NOMO-1 (cell line): ENCODE measurements around the gene ACTA2.

Experiments used
- DNase-seq, 2 experiments: peaks; one replicate each; lab custom pipeline; 2025; ENCODE audit not compliant: unreplicated experiment in 2 of 2; lab: John Stamatoyannopoulos, UW

Gene ACTA2

DNA sequence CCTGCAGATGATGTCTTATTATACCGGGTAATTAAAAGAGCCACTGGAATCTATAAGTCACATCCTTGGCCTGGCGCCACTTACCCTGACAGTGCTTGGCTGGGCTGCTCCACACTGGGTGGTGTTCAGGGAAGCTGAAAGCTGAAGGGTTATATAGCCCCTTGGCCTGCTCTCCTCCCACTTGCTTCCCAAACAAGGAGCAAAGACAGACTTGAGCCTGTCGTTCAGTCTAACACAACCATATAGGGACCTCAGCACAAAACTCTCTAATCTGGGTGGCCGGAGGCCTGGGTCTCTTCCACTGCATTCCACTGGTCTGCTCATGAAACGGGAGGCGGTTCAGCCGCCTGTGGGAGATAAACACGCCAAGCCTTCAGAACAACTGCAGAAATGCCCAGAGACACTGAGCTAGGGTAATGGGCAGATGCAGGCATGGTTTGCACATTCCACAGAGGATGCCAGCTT lies at the start of gene ACTA2:
ACTA2 (minus strand) TSS at position 127 of the 465 bp plus-strand sequence. CDS start 3,843 bp downstream, outside the sequence.
- DNase-seq = no peak

DNA sequence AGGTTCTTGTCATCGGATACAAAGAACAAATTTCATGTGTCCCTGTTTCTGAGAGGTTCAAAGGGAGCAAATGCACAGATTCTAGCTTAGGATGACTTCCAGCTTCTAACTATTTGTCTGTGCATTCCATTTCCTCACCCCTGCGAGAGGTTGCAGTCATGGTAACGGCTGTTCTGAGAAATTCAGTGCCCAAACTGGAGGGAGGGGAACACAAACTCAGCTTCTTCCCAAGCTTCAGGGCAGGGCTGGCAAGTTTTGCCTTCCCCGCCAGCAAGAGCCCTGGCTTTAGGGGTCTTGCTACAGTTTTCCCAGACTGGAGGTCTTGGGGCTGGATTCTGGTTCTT lies 49.1 kb upstream of the ACTA2 start:
- DNase-seq = no peak

DNA sequence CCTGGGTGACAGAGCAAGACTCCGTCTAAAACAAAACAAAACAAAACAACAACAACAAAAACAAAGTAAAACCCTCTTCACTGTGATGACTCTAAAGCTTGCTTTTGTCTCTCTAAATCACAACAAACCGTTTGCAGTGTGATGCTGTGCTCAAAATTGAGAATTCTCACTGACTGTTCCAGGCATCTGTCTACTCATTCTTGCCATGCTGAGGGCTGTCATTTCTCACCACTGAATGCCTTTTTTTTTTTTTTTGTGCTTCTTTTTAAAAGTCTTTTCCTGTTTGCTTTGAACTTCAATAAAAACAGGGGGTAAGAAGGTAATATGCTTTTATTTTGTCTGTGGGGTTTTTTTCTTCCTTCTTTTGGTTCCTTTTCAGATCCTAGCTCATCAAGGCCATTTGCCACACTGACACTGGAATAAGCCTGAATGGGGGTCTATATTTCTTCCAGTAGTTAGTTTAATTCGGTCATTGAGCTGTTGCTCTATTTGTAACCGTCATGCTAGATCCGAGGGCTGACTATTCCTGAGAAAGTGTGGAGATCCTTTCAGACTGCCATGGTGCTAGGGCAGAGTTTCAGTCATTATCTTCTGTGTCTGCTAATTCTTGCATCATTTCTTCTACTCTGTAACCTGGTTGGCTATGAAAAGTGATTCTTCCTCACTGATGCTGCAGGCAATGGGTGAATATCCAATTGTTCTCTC lies 48.6 kb upstream of the ACTA2 start:
- DNase-seq = no peak

DNA sequence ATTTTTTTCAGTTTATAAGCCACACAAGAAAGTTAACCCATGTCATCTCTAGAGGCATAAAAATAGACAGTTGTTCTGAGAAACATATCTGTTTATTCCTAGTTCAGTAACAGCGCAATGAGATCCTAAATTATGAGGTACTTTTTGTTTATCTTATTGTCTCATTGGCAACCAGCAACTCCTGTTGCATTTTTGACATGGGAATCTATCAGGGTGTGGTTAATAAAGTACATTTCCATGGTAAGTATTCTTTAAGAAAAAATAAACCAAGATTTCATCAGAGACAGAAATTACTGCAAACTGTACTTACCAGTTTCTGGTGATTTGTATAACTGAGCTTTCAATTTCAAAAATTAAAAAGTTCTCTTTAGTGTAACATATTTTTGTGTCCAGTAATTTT lies 47.1 kb upstream of the ACTA2 start:
- DNase-seq = no peak

DNA sequence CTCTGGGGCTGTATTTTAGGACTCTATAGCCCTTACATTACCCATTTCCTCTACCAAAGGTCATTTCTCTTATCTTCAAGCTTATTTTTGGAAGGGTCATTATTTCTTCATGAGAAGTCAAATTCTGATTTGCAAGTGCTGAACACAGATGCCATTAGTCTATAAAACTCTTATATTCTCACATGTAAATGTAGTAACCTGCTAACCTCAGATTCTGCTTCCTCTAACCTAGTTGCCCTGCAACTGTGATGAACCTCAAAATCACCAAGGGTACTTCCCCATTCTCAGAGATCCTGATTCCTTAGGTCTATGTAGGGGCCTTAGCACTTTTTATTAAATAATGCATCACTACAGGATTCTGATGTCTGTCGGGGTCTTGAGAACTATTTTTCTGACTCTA lies 44.4 kb upstream of the ACTA2 start:
- DNase-seq = peak; percentile 71 to 95

GRCh38 chr10:88995156-88995876 lies 42.7 kb upstream of the ACTA2 start:
- DNase-seq = no peak

GRCh38 chr10:88994019-88994418 lies 41.4 kb upstream of the ACTA2 start:
- no peak for DNase-seq

DNA sequence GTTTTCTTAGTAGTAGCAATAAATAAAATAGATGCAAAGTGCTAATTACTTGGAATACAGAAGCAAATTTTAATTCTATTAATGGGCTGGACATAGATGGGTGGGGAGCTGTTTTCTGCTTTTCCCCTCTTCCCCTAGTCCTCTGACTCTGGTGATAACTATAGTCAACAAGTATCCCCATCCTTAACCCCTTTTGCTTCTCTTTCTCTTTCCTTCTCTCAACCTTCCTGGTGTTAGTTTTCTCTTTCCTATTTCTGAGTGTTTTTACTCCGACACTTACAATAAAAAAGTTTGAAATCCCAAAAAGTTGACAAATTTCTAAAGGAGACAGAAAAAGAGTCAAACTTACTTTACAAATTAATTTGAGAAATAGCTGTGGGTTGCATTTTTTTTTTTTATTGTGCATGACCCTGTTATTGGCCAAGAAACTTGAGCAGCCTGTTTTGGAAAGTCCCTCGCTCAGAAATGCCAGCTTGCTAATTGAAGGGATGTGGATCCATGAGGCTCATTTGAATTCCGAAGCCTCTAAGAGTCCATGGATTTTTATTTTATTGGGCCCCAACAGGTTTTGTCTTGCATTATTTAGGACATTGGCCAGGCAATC lies 40.5 kb upstream of the ACTA2 start:
- DNase-seq = no peak

- DNase-seq = peak; percentile 38 to 58
These were observed 39.3 kb upstream of the ACTA2 start for GRCh38 chr10:88991899-88992320.

- DNase-seq = peak; percentile 58 to 76
These were observed 38.8 kb upstream of the ACTA2 start for GRCh38 chr10:88991161-88991898.

DNA sequence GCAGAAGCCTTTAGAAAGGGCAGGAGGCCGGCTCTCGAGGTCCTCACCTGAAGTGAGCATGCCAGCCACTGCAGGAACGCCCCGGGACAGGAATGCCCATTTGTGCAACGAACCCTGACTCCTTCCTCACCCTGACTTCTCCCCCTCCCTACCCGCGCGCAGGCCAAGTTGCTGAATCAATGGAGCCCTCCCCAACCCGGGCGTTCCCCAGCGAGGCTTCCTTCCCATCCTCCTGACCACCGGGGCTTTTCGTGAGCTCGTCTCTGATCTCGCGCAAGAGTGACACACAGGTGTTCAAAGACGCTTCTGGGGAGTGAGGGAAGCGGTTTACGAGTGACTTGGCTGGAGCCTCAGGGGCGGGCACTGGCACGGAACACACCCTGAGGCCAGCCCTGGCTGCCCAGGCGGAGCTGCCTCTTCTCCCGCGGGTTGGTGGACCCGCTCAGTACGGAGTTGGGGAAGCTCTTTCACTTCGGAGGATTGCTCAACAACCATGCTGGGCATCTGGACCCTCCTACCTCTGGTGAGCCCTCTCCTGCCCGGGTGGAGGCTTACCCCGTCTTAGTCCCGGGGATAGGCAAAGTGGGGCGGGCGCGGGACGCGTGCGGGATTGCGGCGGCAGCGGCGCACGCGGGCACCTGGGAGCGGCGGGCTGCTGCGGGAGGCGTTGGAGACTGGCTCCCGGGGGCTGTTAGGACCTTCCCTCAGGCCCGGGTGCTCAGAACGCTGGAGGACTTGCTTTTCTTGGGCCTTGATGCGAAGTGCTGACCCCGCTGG lies 38.0 kb upstream of the ACTA2 start, which contains the start of gene FAS:
FAS (plus strand) TSS at position 415 of the 777 bp plus-strand sequence; CDS start at position 494, 79 bp downstream.
- peak; percentile 75 to 77 for DNase-seq

GRCh38 chr10:88989824-88990383 lies 37.3 kb upstream of the ACTA2 start:
- DNase-seq = peak; percentile 79 to 82

DNA sequence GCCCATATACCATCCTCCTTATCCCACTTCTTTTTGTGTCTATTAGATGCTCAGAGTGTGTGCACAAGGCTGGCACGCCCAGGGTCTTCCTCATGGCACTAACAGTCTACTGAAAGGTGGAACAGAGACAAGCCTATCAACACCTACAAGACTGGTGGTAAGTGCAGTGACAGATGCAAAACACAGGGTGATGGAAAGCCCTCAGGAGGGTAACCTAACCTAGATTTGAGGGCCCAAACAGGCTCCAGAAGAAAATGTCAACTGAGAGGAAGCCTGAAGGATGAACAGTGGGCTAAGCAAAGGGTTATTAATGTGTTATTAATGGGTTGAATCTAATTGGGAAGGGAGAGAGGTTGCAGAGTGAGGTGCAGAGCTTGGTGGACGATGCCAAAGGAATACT lies 36.9 kb upstream of the ACTA2 start:
- DNase-seq = no peak

DNA sequence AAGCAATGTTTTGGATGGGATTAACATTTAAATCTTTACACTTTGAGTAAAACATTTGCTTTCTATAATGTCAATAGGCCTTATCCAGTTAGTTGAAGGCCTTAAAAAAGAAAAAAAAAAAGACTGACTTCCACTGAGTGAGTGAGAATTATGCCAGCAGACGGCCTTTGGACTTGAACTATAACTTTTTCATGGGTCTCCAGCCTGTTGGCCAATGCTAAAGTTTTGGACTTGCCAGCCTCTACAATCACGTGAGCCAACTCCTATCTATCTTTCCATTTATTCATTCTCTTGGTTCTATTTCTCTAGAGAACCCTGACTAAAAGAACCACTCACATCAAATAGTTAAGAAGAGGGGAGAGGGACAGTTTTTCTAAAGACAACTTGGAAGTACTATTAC lies 35.3 kb upstream of the ACTA2 start:
- no peak for DNase-seq

- DNase-seq = peak in 1 of 2 experiments; percentile 36
These were observed 34.7 kb upstream of the ACTA2 start for GRCh38 chr10:88987243-88987725.

DNA sequence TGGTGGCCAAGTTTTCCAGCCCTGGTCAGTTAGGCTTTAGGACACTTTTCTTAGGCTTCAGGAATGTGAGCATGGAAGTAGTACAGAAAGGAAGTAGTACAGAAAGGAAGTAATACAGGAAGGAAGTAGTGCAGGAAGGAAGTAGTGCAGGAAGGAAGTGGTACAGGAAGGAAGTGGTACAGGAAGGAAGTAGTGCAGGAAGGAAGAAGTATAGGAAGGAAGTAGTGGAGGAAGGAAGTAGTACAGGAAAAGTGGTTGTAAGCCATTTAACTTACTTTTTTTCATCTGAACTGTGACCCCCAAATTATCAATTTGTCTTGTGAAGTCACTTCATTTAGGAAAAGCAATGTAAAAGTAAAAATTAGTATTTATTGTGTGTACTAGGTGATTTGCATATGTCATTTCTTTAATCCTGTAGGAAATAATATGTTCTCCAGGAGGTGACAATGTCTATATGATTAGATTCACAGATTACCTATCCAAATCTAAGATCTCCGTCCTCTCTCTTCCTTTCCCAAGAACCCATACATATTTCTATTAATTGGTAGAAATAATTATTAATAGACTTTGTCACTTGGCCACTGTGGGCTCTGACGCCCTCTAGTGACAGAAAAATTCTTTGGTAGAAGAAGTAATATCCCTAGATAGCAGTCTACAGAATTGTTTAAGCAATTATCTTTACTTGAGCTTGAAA lies 34.1 kb upstream of the ACTA2 start:
- no peak for DNase-seq

DNA sequence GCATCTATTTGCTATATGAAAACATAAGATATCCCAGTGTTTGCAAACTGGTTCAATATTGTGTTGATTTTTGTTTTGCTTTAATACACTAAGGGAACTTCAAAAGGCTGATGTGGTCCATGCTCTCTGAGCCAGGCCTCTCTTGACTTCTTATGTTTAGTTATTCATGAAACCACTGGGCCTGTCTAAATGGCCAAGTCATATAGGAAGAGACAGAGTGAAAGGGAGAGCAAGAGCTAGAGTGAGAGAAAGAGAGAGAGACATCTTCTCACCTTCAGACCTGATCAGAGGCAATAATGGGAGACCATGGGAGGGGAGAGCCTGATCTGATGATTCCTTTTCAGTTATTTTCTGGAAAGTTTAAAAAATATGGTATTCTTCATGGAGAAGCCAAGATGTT lies 32.0 kb upstream of the ACTA2 start:
- no peak for DNase-seq

- DNase-seq = no peak
These were observed 31.4 kb upstream of the ACTA2 start for GRCh38 chr10:88983939-88984338.

DNA sequence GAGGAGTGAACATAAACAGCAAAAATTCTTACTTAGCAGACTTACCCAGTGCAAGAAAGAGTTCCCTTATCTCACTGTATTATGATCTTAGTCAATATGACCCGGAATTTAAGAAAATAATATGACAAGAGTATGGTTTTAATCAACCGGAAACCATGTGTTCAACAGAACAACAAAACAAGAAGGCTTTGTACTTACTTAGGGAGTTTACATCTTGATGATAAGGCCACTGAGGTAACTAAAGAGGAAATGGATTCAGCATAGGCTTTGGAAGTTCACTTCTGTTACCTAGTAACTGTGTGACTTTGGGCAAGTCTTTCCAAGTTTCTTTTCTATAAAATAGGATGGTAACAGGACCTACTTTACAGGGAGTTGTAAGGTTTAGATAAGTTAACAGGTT lies 30.6 kb upstream of the ACTA2 start:
- DNase-seq = no peak
